GM19025 (cell line): Measurements from ENCODE around the gene EIF2S2.

Experiments
- ATAC-seq: cut with Tn5 transposase; IDR thresholded peaks from one replicate; pipeline ENCODE4 v1.9.1; 2021; ENCODE audit warnings: mild to moderate bottlenecking, low read depth, moderate library complexity; ENCODE audit not compliant: unreplicated experiment

EIF2S2 gene

GRCh38 chr20:34066476-34067090 is 45.5 kb downstream of the EIF2S2 start:
- ATAC-seq = no peak

GRCh38 chr20:34065260-34065659 is 46.8 kb downstream of the EIF2S2 start:
- ATAC-seq = no peak

GRCh38 chr20:34064286-34064685 is 47.8 kb downstream of the EIF2S2 start:
- ATAC-seq = no peak

GRCh38 chr20:34062570-34063482 is 49.2 kb downstream of the EIF2S2 start:
- no peak for ATAC-seq

- ATAC-seq = no peak
These were observed 50.3 kb downstream of the EIF2S2 start for GRCh38 chr20:34061695-34062094.

- ATAC-seq = no peak
These were observed 51.1 kb downstream of the EIF2S2 start for GRCh38 chr20:34060970-34061369.

- ATAC-seq = no peak
These were observed 53.2 kb downstream of the EIF2S2 start for GRCh38 chr20:34058831-34059230.

- no peak for ATAC-seq
These were observed 56.8 kb downstream of the EIF2S2 start for GRCh38 chr20:34055290-34055689.

GRCh38 chr20:34052414-34052813 is 59.6 kb downstream of the EIF2S2 start:
- ATAC-seq = no peak

GRCh38 chr20:34049897-34050695 is 61.9 kb downstream of the EIF2S2 start:
- ATAC-seq = no peak

- ATAC-seq = no peak
These were observed 62.7 kb downstream of the EIF2S2 start for GRCh38 chr20:34049389-34049788.

- no peak for ATAC-seq
These were observed 64.1 kb downstream of the EIF2S2 start for GRCh38 chr20:34047917-34048316.

GRCh38 chr20:34047010-34047687 is 64.9 kb downstream of the EIF2S2 start:
- no peak for ATAC-seq

GRCh38 chr20:34045930-34046725 is 65.9 kb downstream of the EIF2S2 start:
- no peak for ATAC-seq

- no peak for ATAC-seq
These were observed 66.7 kb downstream of the EIF2S2 start for GRCh38 chr20:34045294-34045693.

GRCh38 chr20:34043025-34043424 is 69.0 kb downstream of the EIF2S2 start:
- no peak for ATAC-seq

- no peak for ATAC-seq
These were observed 69.8 kb downstream of the EIF2S2 start for GRCh38 chr20:34042262-34042661.

- no peak for ATAC-seq
These were observed 70.8 kb downstream of the EIF2S2 start for GRCh38 chr20:34041226-34041625.

GRCh38 chr20:34040300-34040995 is 71.6 kb downstream of the EIF2S2 start:
- ATAC-seq = no peak
